HepG2 (cell line): Measurements from ENCODE around the gene KATNA1. TPM values are rescaled to one million over a fixed set of nuclear protein-coding genes. Genes with fewer than 3 reads are reported as not detected.

Source experiments
- GZF1 ChIP-seq: sonication (generic); formaldehyde crosslinking; IDR thresholded peaks from 2 replicates; pipeline ENCODE4 v1.5.1; 2020; ENCODE audit warnings: mild to moderate bottlenecking, missing genetic modification reagents
- HNRNPUL1 ChIP-seq: fragments of 200-400 bp; formaldehyde crosslinking; IDR thresholded peaks from 2 replicates; pipeline ENCODE4 v1.6.1; 2017; ENCODE audit warnings: low read depth, mild to moderate bottlenecking, low read length, moderate library complexity
- MAZ ChIP-seq, 2 experiments: sonication (generic) in 1 of 2; formaldehyde crosslinking in 1 of 2; IDR thresholded peaks; 2 replicates each; pipeline versions ENCODE4 v1.5.0 to v1.6.1; 2012 to 2020; ENCODE audit warnings: low read depth in 2 of 2, mild to moderate bottlenecking in 2 of 2, borderline replicate concordance in 1 of 2, improper control_type of control experiment in 1 of 2, low read length in 1 of 2, missing genetic modification reagents in 1 of 2, moderate library complexity in 1 of 2
- RBM39 ChIP-seq: fragments of 200-400 bp; formaldehyde crosslinking; IDR thresholded peaks from one replicate; pipeline ENCODE4 v1.6.1; 2018; ENCODE audit warnings: antibody characterized with exemption, mild to moderate bottlenecking, low read depth, low read length; ENCODE audit not compliant: poor library complexity, severe bottlenecking
- ZC3H4 ChIP-seq: sonication (generic); formaldehyde crosslinking; IDR thresholded peaks from 2 replicates; pipeline ENCODE4 v1.4.0; 2020; ENCODE audit warnings: missing genetic modification reagents, borderline replicate concordance
- ZNF431 ChIP-seq: sonication (generic); formaldehyde crosslinking; IDR thresholded peaks from 2 replicates; pipeline ENCODE4 v1.9.0; 2022; ENCODE audit warnings: missing genetic modification reagents, low read depth, mild to moderate bottlenecking, borderline replicate concordance
- ZNF501 ChIP-seq: sonication (generic); formaldehyde crosslinking; IDR thresholded peaks from 2 replicates; pipeline ENCODE4 v1.5.1; 2020; ENCODE audit warnings: mild to moderate bottlenecking, moderate library complexity, missing genetic modification reagents
- ZNF644 ChIP-seq: IDR thresholded peaks from 2 replicates; pipeline ENCODE4 v1.6.1; 2016; ENCODE audit warnings: low read depth
- polyA plus RNA-seq, 8 experiments: library from polyadenylated mRNA; depleted of rRNA in 3 of 8; stranded (reverse) in 7 of 8; unstranded in 1 of 8; fragments of >200 nt; fragmentation: Illumina TruSeq in 4 of 8; extraction: Trizol in 4 of 8; gene quantifications; 2 replicates each; pipeline versions ENCODE4 v1.2.1 to v1.2.3, GENCODE V29; 2011 to 2016; ENCODE audit warnings: low read depth in 4 of 8, missing spikeins in 1 of 8, mixed read lengths in 1 of 8; ENCODE audit not compliant: insufficient read depth in 1 of 8
- total RNA-seq, 5 experiments: library from RNA; depleted of rRNA; stranded (reverse); fragments of >200 nt; fragmentation: Illumina TruSeq; extraction: Trizol; gene quantifications; 2 replicates each; pipeline ENCODE4 v1.2.3, GENCODE V29; 2016; ENCODE audit warnings: low read depth in 1 of 5
- TF ChIP-seq, protein P1 (sequence below): sonication (generic); formaldehyde crosslinking; IDR thresholded peaks from 2 replicates; pipeline ENCODE4 v1.4.0; 2020; ENCODE audit warnings: missing genetic modification reagents, borderline replicate concordance
- TF ChIP-seq, protein P2 (sequence below): IDR thresholded peaks from 2 replicates; pipeline ENCODE4 v1.6.1; 2016; ENCODE audit warnings: mild to moderate bottlenecking, missing biosample characterization, missing genetic modification reagents
- TF ChIP-seq, protein P3 (sequence below): sonication (generic); formaldehyde crosslinking; IDR thresholded peaks from 2 replicates; pipeline ENCODE4 v1.4.0; 2020; ENCODE audit warnings: missing genetic modification reagents; ENCODE audit errors: not compliant biosample characterization
- TF ChIP-seq, protein P4 (sequence below): sonication (generic); formaldehyde crosslinking; IDR thresholded peaks from 2 replicates; pipeline ENCODE4 v1.4.0; 2020; ENCODE audit warnings: mild to moderate bottlenecking, missing genetic modification reagents
- TF ChIP-seq, protein P5 (sequence below): sonication (generic); formaldehyde crosslinking; IDR thresholded peaks from 2 replicates; pipeline ENCODE4 v1.8.1; 2023; ENCODE audit warnings: mild to moderate bottlenecking, missing genetic modification reagents

Gene KATNA1
- total and polyA plus RNA-seq, 2 of the 13 experiments (the other 11 are each of a cell fraction or from before 2014, with no cell fraction given), result 14.8 to 25.3 TPM

DNA sequence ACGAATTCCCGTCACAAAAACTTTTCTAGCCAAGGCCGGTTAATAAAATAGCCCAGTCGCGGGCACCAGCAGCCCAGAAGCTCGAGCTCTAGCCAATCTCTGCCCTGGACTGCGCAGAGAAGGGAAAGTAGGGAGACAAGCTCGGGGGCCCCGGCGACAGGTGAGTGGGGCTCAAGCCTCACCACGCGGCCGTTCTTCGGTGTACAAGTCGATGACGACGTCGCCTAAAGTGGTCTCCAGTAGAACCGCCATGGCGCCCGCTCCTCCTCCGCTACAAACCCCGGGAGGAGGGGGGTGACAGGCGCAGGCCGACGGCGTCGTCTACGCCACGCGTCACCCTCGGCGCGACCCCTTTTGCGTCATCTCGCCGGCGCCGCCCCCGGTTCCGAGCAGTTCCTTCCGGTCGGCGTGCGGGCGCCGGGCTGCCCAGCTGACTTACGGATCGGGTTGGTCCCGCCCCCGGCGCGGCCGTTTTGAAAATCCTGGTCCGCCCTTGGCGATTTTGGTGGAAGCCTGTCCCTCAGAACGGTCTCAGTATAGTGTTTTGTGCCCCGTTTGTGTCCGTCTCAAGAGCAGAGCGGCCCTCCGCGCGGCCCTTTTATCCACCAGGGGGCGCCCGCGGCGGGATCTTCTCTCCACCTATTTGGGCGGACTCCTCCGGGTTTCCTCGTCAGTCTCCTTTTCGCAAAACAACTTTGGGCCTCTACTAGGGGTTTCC is 102.6 kb downstream of the KATNA1 start, which contains the start of gene PPIL4 (continued):
- TF ChIP-seq RBM39 (peak; percentile 94), MAZ (IDR thresholded peaks at IDR 0.05; ENCODE audit: borderline replicate concordance, low read depth, low read length) (peak; percentile 97), MAZ (CRISPR knock-in tag; IDR thresholded peaks at IDR 0.05; ENCODE audit: low read depth) (peak; percentile 99), HNRNPUL1 (peak; percentile 82), ZC3H4 (CRISPR knock-in tag) (no peak), ZNF431 (CRISPR knock-in tag) (no peak; the same call in 1 of the 2 replicates), ZNF644 (CRISPR knock-in tag) (no peak), GZF1 (CRISPR knock-in tag) (no peak; the same call in 1 of the 2 replicates), ZNF501 (CRISPR knock-in tag) (peak; percentile 90)
- TF ChIP-seq, protein P1, sequence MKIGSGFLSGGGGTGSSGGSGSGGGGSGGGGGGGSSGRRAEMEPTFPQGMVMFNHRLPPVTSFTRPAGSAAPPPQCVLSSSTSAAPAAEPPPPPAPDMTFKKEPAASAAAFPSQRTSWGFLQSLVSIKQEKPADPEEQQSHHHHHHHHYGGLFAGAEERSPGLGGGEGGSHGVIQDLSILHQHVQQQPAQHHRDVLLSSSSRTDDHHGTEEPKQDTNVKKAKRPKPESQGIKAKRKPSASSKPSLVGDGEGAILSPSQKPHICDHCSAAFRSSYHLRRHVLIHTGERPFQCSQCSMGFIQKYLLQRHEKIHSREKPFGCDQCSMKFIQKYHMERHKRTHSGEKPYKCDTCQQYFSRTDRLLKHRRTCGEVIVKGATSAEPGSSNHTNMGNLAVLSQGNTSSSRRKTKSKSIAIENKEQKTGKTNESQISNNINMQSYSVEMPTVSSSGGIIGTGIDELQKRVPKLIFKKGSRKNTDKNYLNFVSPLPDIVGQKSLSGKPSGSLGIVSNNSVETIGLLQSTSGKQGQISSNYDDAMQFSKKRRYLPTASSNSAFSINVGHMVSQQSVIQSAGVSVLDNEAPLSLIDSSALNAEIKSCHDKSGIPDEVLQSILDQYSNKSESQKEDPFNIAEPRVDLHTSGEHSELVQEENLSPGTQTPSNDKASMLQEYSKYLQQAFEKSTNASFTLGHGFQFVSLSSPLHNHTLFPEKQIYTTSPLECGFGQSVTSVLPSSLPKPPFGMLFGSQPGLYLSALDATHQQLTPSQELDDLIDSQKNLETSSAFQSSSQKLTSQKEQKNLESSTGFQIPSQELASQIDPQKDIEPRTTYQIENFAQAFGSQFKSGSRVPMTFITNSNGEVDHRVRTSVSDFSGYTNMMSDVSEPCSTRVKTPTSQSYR (CRISPR knock-in tag), result peak; percentile 71
- TF ChIP-seq, protein P2, sequence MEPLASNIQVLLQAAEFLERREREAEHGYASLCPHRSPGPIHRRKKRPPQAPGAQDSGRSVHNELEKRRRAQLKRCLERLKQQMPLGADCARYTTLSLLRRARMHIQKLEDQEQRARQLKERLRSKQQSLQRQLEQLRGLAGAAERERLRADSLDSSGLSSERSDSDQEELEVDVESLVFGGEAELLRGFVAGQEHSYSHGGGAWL, result peak; percentile 97
- TF ChIP-seq, protein P3, sequence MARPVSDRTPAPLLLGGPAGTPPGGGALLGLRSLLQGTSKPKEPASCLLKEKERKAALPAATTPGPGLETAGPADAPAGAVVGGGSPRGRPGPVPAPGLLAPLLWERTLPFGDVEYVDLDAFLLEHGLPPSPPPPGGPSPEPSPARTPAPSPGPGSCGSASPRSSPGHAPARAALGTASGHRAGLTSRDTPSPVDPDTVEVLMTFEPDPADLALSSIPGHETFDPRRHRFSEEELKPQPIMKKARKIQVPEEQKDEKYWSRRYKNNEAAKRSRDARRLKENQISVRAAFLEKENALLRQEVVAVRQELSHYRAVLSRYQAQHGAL (CRISPR knock-in tag), result no peak
- TF ChIP-seq, protein P4, sequence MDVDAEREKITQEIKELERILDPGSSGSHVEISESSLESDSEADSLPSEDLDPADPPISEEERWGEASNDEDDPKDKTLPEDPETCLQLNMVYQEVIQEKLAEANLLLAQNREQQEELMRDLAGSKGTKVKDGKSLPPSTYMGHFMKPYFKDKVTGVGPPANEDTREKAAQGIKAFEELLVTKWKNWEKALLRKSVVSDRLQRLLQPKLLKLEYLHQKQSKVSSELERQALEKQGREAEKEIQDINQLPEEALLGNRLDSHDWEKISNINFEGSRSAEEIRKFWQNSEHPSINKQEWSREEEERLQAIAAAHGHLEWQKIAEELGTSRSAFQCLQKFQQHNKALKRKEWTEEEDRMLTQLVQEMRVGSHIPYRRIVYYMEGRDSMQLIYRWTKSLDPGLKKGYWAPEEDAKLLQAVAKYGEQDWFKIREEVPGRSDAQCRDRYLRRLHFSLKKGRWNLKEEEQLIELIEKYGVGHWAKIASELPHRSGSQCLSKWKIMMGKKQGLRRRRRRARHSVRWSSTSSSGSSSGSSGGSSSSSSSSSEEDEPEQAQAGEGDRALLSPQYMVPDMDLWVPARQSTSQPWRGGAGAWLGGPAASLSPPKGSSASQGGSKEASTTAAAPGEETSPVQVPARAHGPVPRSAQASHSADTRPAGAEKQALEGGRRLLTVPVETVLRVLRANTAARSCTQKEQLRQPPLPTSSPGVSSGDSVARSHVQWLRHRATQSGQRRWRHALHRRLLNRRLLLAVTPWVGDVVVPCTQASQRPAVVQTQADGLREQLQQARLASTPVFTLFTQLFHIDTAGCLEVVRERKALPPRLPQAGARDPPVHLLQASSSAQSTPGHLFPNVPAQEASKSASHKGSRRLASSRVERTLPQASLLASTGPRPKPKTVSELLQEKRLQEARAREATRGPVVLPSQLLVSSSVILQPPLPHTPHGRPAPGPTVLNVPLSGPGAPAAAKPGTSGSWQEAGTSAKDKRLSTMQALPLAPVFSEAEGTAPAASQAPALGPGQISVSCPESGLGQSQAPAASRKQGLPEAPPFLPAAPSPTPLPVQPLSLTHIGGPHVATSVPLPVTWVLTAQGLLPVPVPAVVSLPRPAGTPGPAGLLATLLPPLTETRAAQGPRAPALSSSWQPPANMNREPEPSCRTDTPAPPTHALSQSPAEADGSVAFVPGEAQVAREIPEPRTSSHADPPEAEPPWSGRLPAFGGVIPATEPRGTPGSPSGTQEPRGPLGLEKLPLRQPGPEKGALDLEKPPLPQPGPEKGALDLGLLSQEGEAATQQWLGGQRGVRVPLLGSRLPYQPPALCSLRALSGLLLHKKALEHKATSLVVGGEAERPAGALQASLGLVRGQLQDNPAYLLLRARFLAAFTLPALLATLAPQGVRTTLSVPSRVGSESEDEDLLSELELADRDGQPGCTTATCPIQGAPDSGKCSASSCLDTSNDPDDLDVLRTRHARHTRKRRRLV (CRISPR knock-in tag), result peak; percentile 90
- TF ChIP-seq, protein P5, sequence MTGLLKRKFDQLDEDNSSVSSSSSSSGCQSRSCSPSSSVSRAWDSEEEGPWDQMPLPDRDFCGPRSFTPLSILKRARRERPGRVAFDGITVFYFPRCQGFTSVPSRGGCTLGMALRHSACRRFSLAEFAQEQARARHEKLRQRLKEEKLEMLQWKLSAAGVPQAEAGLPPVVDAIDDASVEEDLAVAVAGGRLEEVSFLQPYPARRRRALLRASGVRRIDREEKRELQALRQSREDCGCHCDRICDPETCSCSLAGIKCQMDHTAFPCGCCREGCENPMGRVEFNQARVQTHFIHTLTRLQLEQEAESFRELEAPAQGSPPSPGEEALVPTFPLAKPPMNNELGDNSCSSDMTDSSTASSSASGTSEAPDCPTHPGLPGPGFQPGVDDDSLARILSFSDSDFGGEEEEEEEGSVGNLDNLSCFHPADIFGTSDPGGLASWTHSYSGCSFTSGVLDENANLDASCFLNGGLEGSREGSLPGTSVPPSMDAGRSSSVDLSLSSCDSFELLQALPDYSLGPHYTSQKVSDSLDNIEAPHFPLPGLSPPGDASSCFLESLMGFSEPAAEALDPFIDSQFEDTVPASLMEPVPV (CRISPR knock-in tag), result peak; percentile 85
